T47D (cell line): ENCODE results near the gene STARD5.

ENCODE experiments used
- DNase-seq, 2 experiments: peaks; one replicate each; pipeline versions ENCODE4 v3.0.0 to v3.0.0-alpha.2; 2011 to 2012; ENCODE audit warnings: low read depth in 1 of 2, low spot score in 1 of 2
- JUND ChIP-seq: IDR thresholded peaks from 2 replicates; pipeline ENCODE4 v1.6.1; 2012; ENCODE audit warnings: low read depth
- in situ Hi-C: cut with HindIII; loops from 2 replicates; pipeline ENCODE4 v1.10.0; 2016; ENCODE audit warnings: low sequenced_read_pairs, low pct_unique_long_range_greater_than_20kb

The STARD5 gene

DNA sequence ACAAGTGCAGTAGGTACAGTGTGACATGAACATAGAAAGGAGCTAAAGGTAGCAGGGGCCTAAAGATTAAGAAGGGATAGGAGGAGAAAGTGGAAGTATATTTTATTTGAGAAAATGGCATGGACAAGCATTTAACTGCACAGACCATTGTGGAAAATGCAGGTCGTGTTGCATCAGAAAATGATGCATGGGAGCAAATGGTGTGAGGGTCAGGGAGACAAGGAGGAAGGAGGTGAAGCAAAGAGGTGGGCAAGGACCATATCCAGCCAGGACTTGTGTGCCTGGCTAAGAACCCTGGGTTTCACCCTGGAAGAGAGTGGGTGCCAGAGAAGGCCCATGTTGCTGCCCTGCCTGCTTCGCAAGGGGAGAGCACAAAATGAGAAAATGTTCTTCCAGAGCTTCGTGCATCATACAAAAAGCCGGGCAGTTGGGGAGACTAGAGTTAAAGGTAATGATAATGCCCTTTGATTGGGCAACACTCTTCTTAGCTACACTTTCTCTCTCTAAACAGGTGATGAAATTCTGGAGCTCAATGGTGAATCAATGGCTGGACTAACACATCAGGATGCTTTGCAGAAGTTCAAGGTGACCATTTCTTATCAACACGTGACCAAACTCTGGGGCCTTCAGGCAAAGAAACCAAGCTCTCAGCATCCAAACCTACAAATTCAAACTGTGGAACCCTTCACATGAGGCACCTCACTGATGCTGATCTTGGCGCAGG lies 45.5 kb downstream of the STARD5 start:
- TF ChIP-seq JUND, result no peak
- in situ Hi-C loops, result no loop called here
- DNase-seq, result no peak

DNA sequence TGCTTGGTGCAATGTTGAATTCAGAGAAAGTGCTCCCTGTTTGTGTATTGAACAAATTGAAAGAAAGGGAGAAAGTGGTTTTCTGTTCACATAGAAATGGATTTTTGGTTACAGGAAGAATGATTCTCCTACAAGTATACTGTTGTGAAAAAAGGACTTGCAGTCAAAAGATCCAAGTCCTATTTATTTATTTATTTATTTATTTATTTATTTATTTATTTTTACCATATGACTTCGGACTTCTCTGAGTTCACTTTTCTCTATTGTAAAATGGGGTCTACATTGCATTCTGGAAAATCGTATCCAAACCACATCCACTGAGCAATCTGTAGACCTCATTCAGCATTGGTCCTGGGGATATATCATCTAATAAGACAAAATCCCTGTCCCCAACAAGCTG lies 46.1 kb downstream of the STARD5 start:
- in situ Hi-C loops, result no loop called here
- no peak for TF ChIP-seq JUND
- no peak for DNase-seq

DNA sequence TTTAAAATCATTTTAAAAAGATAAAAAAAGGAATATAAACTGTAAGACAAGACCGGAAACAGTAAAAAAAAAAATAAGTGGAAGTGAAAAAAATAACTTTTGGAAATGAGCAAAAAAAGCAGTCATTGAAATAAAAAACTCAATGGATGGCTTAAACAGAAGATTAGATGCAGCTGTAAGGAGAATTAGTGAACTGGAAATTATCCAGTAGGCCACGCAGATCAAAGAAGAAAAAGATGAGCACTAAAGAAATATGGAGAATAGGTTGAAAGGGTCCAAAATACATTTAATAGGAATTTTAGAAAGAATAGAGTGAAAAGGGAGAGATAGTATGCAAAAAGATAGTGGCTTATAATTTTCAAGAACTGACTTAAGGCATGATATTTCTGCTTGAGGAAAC lies 47.0 kb downstream of the STARD5 start:
- DNase-seq, result no peak
- in situ Hi-C loops, result no loop called here
- TF ChIP-seq JUND, result no peak

DNA sequence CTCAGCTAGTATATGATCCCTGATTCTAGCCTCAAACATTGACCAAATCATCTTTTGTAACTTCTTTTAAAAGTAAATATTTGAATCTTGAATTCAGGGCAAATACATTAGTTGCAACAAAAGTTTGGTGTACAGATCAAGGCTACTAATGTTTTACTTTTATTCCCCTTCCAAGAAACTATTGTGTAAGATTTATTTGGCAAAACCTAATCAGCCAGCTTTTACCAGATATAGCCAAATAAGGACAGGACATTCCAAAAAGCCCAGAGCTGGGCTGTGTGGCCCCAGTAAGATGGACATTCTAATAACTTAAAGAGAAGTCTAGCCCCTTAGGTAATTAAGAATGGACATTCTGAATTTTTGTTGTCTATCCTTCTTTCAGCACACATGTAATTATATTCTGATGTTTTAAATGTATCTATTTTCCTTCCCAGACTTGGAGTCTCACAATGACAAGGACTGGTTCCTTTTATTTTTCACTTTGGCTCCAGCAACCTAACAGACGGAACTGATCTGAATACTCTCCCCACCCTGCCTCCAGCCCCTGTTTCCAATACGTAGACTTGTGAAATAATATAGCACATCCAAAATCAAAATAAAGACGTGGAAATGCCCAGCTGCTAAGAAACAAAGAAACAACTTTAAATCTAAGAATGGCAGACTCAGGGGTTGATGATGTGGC lies 48.1 kb downstream of the STARD5 start:
- DNase-seq, result no peak
- in situ Hi-C loops, result no loop called here

DNA sequence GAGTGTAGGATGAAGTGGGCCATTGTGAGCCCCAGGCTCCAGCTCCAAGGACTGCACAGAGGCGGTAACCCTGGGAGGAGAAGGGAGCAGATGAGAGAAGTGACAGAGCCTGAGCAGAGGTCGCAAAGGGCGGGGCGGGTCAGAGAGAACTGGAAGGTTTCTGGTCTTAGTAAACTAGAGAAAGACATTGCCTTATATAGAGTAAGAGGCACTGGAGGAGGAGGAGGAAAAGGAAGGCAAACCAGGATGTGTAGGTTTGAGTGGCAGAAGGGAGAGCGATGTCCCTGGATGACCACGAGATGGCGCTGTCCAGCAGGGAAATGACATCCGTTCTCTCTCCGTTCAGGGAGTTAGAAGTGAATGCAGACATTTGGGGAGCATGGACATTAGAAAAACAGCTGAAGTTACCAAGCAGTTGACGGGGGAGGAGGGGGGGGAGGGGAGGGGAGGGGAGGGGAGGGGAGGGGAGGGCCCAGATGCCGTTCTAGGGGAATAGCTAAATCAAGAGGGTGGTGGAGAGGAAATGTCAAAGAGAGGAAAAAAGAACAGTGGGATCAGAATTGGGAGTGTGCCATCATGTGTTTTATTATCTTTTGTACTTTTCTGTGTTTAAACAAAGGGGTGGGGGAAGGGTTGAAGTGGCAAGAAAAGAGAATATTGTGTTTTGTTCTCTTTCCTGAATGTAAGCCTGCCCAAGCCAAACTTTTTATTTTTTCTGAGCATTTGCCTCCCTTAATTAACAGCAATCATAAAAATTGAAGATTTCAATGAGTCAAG lies 48.8 kb downstream of the STARD5 start:
- TF ChIP-seq JUND, result no peak
- peak; percentile 54 to 92 for DNase-seq
- in situ Hi-C loops, result no loop called here

More for the DNA sequence above, 48.1 kb downstream of the STARD5 start:
- no peak for TF ChIP-seq JUND

DNA sequence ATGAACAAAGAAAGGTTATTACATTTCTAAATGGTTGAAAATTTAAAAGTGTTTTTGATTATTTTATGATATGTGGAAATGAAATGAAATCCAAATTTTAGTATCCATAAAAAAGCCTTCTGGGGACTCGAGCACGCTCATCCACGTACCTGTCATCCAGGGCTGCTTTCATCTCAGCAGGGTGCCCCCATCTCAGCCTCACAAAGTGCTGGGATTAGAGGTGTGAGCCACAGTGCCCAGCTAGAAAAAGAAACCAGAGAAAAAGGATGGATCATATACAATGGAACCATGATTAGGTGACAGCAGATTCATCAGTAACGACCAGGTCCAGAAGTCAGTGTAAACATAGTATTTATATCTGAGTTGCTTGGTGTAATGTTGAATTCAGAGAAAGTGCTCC lies 49.7 kb downstream of the STARD5 start:
- in situ Hi-C loops, result no loop called here
- TF ChIP-seq JUND, result no peak
- no peak for DNase-seq

DNA sequence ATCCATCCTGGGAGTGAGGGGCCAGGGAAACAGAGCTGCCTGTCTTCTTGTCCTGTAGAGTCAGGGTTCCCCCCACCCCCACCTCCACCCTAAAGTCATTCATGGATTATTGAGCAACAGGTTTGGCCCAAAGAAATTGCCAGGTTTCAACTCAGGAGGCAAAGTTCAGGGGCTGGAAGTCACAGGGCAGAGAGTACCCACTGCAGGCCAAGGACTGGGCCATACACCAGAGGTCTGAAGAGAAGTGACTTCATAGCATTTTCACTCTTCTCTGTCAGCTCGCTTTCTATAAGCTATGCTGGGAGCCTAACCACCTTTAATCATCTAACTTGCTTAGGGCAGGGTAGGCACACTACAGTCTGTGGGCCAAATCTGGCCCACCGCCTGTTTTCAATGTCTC lies 50.1 kb downstream of the STARD5 start:
- in situ Hi-C loops, result no loop called here
- TF ChIP-seq JUND, result no peak
- DNase-seq, result no peak

DNA sequence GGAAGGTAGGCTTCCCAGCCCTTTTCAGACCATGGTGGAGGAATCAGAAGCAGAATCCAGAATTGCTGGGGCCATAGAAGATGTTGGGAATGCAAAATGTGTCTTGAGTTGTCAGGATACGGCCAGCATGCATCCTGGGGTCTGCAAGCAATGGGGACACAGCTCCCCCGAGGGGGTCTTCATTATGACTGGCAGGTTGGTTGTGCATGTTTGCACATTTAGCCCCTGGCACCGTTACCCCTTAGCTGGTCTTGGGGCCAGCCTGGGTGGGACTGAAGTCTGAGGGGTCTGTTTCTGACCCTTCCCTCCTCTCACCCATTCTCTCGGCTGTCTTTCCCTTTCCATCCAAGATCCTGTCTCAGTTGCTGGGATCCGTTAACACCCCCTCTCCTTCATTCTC lies 50.7 kb downstream of the STARD5 start:
- in situ Hi-C loops, result no loop called here
- no peak for DNase-seq
- no peak for TF ChIP-seq JUND

DNA sequence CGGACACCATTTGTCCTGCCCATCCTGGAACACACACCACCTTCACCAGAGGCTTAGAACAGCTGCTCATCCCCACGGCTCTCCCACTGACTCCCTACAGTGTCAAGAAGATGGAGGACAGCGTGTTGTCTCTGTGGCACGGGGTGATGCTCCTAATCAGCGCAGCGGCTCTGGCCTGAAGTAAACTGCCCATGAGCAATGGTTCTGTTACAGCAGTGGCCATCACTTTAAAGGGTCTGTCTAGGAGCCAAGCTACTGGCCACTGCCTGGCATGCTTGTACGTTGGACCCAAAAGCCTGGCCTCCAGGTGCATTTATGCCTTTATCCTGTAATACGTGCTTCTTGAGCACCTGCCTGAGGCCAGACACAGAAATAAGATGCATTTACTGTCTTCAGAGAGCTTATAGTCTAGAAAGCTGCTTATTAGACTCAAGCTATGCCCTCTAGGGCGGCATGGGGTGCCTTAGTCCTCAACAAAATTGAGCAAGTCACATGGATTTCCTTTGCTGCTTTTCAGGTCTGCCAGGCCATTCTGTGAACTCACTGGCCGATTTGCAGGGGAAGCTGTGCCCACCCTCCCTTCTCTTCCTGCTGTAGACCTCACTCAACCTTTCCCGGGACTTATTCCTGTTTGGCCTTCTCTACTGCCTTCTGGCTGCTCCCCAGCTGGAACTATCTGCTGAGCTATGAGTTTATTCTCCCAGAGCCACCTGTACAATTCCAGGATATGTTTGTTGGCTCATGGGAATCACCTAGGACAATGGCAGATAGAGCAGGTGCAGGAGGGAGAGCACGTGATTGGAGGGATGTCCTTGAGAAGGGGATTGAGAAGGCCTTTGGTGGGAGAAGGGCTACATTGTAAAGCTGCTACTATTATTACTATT lies 51.9 kb downstream of the STARD5 start:
- DNase-seq, result no peak
- in situ Hi-C loops, result no loop called here

DNA sequence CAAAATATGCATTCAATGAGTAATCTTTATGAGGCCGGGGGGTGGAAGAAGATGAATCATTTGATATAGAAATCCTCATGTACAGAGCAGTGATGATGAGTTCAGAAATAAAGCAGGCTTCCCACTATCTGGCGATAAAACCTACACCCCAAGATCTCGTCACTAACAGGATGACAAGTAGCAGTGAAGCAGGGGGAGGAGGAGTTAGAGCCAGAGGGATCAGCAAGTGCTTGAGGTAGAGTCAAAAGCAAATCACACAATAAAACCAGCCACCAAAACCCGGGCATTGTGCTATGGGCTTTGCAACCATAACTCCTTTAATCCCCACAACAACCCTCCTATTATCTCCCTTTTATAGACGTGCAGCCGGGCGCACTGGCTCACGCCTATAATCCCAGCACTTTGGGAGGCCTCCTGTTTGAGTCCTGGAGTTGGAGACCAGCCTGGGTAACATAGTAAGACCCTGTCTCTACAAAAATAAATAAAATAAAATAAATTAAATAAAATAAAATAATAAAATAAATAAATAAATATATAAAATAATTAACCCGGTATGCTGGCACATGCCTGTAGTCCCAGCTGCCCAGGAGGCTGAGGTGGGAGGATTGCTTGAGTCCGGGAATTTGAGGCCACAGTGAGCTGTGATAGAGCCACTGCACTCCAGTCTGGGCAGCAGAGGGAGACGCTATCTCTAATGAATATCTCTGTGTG lies 53.0 kb downstream of the STARD5 start:
- in situ Hi-C loops, result no loop called here
- no peak for DNase-seq
- TF ChIP-seq JUND, result no peak

More for the DNA sequence above, 51.9 kb downstream of the STARD5 start:
- no peak for TF ChIP-seq JUND

DNA sequence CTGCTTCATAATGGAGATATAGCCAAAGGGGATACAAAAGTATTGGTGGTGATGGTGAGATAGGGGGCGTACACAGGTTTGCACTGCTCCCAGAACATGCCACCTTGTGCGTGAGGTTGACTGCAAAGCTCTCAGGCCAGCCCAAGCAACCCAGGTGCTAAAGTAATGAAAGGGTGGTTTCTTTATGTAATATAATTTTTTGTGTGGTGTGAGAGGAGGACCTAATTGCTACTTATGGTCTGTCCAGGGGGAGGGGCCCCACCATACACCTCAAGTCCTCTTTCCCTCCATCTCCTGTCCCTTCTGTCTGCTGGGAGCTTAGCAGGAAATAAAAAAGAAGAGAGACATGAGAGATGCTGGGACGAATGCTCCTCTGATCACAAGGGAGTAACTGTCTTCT lies 53.8 kb downstream of the STARD5 start:
- no peak for DNase-seq
- no peak for TF ChIP-seq JUND
- in situ Hi-C loops, result no loop called here

DNA sequence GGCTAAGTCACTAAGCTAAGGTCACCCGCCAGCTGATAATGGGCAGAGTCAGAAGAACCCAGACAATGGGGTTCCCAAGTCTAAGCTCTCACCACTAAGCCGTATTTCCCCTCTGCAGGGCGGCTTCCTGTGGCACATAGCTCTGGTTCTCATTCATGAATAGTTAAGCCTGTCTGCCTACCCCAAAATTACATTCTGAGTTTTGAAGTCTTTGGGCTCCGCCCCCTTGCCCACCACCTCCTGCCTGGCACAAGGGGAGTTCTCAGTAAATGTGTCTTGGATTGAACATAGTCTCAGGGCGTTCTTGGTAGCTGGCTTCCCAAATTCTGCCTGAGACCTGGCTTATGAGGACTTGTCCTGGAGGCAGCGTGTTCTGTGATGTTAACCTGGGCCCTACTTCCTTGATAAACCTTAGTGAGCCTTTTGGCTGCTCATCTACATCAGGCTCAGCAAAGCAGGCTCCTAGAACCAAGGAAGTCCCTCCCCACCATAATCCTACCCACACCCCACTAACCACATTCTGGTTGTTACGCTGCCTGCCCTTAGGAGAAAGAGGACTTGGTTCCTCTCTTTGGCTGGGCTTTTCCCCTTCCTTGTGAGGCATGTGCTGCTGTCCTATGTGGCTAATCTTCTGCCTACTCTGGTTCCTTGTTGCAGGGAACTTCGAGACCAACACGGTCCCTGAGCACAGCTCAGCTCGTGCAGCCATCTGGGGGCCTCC lies 54.9 kb downstream of the STARD5 start:
- TF ChIP-seq JUND, result no peak
- no peak for DNase-seq
- in situ Hi-C loops, result no loop called here
